Smooth muscle cell (in vitro differentiated cells): ENCODE data around the gene THSD4. TPM values are rescaled to one million over a fixed set of nuclear protein-coding genes. Genes with fewer than 3 reads are reported as not detected.
A peak's percentile ranks its signal among the peaks of the same experiment; 100 is the strongest.

ENCODE experiments used
- DNase-seq: peaks from one replicate; lab custom pipeline; 2025; ENCODE audit not compliant: unreplicated experiment; lab: John Stamatoyannopoulos, UW
- H2AFZ ChIP-seq: fragments of 200-600 bp; sonication (generic); 2 replicates; pipeline ENCODE4 v1.6.0; 2016; ENCODE audit warnings: antibody characterized with exemption, low read depth, mild to moderate bottlenecking
- H3F3A ChIP-seq: fragments of 200-600 bp; sonication (generic); 2 replicates; pipeline ENCODE4 v1.6.0; 2017; ENCODE audit warnings: antibody characterized with exemption, low read depth
- H3K27ac ChIP-seq: fragments of 200-600 bp; sonication (generic); 2 replicates; pipeline ENCODE4 v1.5.1; 2016; ENCODE audit warnings: low read depth, mild to moderate bottlenecking
- H3K27me3 ChIP-seq: fragments of 200-600 bp; sonication (generic); 2 replicates; pipeline ENCODE4 v1.6.1; 2016; ENCODE audit warnings: low read depth, mild to moderate bottlenecking
- H3K36me3 ChIP-seq: fragments of 200-600 bp; sonication (generic); 2 replicates; pipeline ENCODE4 v1.5.1; 2016; ENCODE audit warnings: low read depth
- H3K4me1 ChIP-seq: fragments of 200-600 bp; sonication (generic); 2 replicates; pipeline ENCODE4 v1.5.1; 2016; ENCODE audit warnings: low read depth
- H3K4me2 ChIP-seq: fragments of 200-600 bp; sonication (generic); 2 replicates; pipeline ENCODE4 v1.6.0; 2016; ENCODE audit warnings: mild to moderate bottlenecking
- H3K4me3 ChIP-seq: fragments of 200-600 bp; sonication (generic); 2 replicates; pipeline ENCODE4 v1.5.1; 2016; ENCODE audit warnings: mild to moderate bottlenecking
- H3K79me2 ChIP-seq: fragments of 200-600 bp; sonication (generic); 2 replicates; pipeline ENCODE4 v1.6.0; 2016; ENCODE audit warnings: low read depth, mild to moderate bottlenecking
- H3K9ac ChIP-seq: fragments of 200-600 bp; sonication (generic); 2 replicates; pipeline ENCODE4 v1.6.0; 2016; ENCODE audit warnings: low read depth
- H3K9me3 ChIP-seq: fragments of 200-600 bp; sonication (generic); replicated peaks from 2 replicates; pipeline ENCODE4 v1.5.1; 2016; ENCODE audit warnings: low read depth
- H4K20me1 ChIP-seq: fragments of 200-600 bp; sonication (generic); 2 replicates; pipeline ENCODE4 v1.6.0; 2016; ENCODE audit warnings: low read depth
- CTCF ChIP-seq: fragments of 200-600 bp; sonication (generic); IDR thresholded peaks from 2 replicates; pipeline ENCODE4 v1.5.1; 2017; ENCODE audit warnings: borderline replicate concordance, mild to moderate bottlenecking, antibody characterized with exemption; ENCODE audit not compliant: insufficient read depth, poor library complexity, severe bottlenecking
- WGBS: methylation state at CpG from one replicate; pipeline ENCODE4 v1.1.7; 2016; ENCODE audit warnings: low lambda C conversion rate; 5-methylcytosine and 5-hydroxymethylcytosine counted together
- polyA plus RNA-seq: library from polyadenylated mRNA; unstranded; fragments of >200 nt; fragmentation: Nextera tagmentation; extraction: Ambion mirVana; gene quantifications from 2 replicates; pipeline ENCODE4 v1.2.1, GENCODE V29; 2016
- total RNA-seq: library from RNA; depleted of rRNA; stranded (reverse); fragments of >200 nt; gene quantifications from 2 replicates; pipeline ENCODE4 v1.2.3, GENCODE V29; 2014

Gene THSD4
- total and polyA plus RNA-seq, 2 experiments from 2014 or later: 2.5 to 4.1 TPM

GRCh38 chr15:71777216-71777943 is 662.1 kb downstream of the THSD4 start:
- WGBS: 92% methylated on average over 16 of the region's 16 CpGs
- TF ChIP-seq CTCF: no peak
- Histone ChIP-seq H3K4me1 (peaks cover 5% of the 10 kb centered on the region), H3F3A (no peaks in the 10 kb centered on the region), H3K9ac (no peak overlapping the region), H3K4me3 (no peak overlapping the region), H3K79me2 (no peaks in the 10 kb centered on the region), H3K27me3 (no peaks in the 10 kb centered on the region), H2AFZ (no peak overlapping the region), H4K20me1 (no peaks in the 10 kb centered on the region), H3K9me3 (no peaks in the 10 kb centered on the region), H3K36me3 (no peaks in the 10 kb centered on the region), H3K4me2 (no peak overlapping the region), H3K27ac (no peak overlapping the region)
- no peak for DNase-seq

GRCh38 chr15:71779073-71779797 is 664.0 kb downstream of the THSD4 start:
- no peak overlapping the region for H2AFZ ChIP-seq

DNA sequence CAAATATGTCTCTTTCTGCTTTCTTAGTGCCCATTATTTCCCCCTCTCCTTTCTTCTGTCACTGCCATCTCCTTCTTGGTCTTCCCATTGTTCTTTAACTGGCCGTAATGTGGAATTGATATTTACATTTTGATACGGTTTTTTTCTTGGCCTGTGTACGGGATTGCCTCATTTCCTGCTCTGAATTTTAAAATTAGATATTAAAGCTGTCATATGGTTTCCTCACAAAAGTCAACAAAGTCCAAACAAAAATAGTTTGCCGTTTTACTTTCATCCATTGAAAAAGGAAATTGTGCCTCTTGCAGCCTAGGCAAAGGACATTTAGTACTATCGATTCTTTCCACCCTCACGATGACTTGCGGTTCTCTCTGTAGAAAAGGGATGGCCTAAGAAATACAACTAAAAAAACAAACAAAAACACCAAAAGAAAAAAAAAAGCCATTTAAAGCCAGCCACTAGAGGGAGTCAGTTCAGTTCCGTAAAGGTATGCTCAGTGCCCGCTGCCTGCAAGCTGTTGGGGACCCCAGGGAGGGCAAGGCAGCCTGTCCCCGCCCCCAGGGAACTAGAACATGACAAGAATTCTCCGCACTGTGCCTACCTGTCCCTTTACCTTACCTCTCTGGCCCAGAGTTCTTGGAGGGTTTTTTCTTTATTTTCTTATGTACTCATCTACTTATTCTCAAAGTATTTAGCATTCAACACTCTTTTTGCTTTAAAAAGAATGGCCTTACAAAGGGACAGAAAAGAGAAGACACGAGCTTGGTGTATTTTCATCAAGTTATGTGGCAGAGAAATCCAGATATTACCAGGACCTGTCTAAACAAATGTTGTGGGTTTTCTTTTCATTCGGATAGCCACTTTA is 665.1 kb downstream of the THSD4 start:
- no peak overlapping the region for H3K27ac ChIP-seq
- no peaks in the 10 kb centered on the region for H3F3A ChIP-seq

More at GRCh38 chr15:71779073-71779797, 664.0 kb downstream of the THSD4 start:
- Histone ChIP-seq H3F3A (no peaks in the 10 kb centered on the region), H3K4me1 (peaks cover 5% of the 10 kb centered on the region), H3K9ac (no peak overlapping the region), H3K36me3 (no peaks in the 10 kb centered on the region), H3K4me3 (no peak overlapping the region), H3K27me3 (no peaks in the 10 kb centered on the region), H3K9me3 (no peaks in the 10 kb centered on the region), H3K79me2 (no peaks in the 10 kb centered on the region), H4K20me1 (no peaks in the 10 kb centered on the region), H3K4me2 (no peak overlapping the region), H3K27ac (no peak overlapping the region)
- 77% methylated on average over 6 of the region's 6 CpGs for WGBS
- no peak for TF ChIP-seq CTCF
- no peak for DNase-seq

More for the DNA sequence above, 665.1 kb downstream of the THSD4 start:
- no peak for DNase-seq
- WGBS: 34% methylated on average over 13 of the region's 13 CpGs
- Histone ChIP-seq H3K4me1 (peaks cover 5% of the 10 kb centered on the region), H3K4me2 (peak overlapping the region; percentile 46), H3K79me2 (no peaks in the 10 kb centered on the region), H3K9me3 (no peaks in the 10 kb centered on the region), H3K27me3 (no peaks in the 10 kb centered on the region), H4K20me1 (no peaks in the 10 kb centered on the region), H3K36me3 (no peaks in the 10 kb centered on the region), H3K9ac (peak overlapping the region; percentile 8), H3K4me3 (no peak overlapping the region), H2AFZ (peak overlapping the region; percentile 2)
- peak; percentile 82 for TF ChIP-seq CTCF
